Activated T-cell treated with anti-CD3 and anti-CD28 coated beads, Interleukin-2, amount 50 U/mL, for 1 hour (primary cell): ENCODE measurements around the gene DCLK2.
"Not testable (repeated sequence)": the region's sequence is repeated elsewhere in the genome, so short reads cannot be mapped to it uniquely, and the experiment has no call there.

Source experiments
- DNase-seq: peaks from one replicate; pipeline ENCODE4 v3.0.0-alpha.2; 2020

DCLK2 gene

GRCh38 chr4:150158041-150158440, 79.8 kb downstream of the DCLK2 start:
- no peak for DNase-seq

GRCh38 chr4:150160473-150160872, 82.2 kb downstream of the DCLK2 start:
- no peak for DNase-seq

- no peak for DNase-seq
Observed at GRCh38 chr4:150161109-150161508, 82.9 kb downstream of the DCLK2 start.

GRCh38 chr4:150162020-150162419, 83.8 kb downstream of the DCLK2 start:
- DNase-seq, result not testable (repeated sequence)

- DNase-seq, result no peak
Observed at GRCh38 chr4:150164055-150164454, 85.8 kb downstream of the DCLK2 start.

- DNase-seq, result no peak
Observed at GRCh38 chr4:150164956-150165629, 86.8 kb downstream of the DCLK2 start.

GRCh38 chr4:150167054-150167453, 88.8 kb downstream of the DCLK2 start:
- DNase-seq, result no peak

- DNase-seq, result no peak
Observed at GRCh38 chr4:150173432-150173861, 95.2 kb downstream of the DCLK2 start.

GRCh38 chr4:150173982-150174398, 95.7 kb downstream of the DCLK2 start:
- DNase-seq, result no peak

- no peak for DNase-seq
Observed at GRCh38 chr4:150176547-150176946, 98.3 kb downstream of the DCLK2 start.

- DNase-seq, result no peak
Observed at GRCh38 chr4:150178161-150178560, 99.9 kb downstream of the DCLK2 start.

- no peak for DNase-seq
Observed at GRCh38 chr4:150181536-150181935, 103.3 kb downstream of the DCLK2 start.

GRCh38 chr4:150182794-150183193, 104.5 kb downstream of the DCLK2 start:
- DNase-seq, result no peak

GRCh38 chr4:150185033-150185432, 106.8 kb downstream of the DCLK2 start:
- not testable (repeated sequence) for DNase-seq

- no peak for DNase-seq
Observed at GRCh38 chr4:150192986-150193385, 114.7 kb downstream of the DCLK2 start.

GRCh38 chr4:150197256-150197655, 119.0 kb downstream of the DCLK2 start:
- not testable (repeated sequence) for DNase-seq

GRCh38 chr4:150199056-150199455, 120.8 kb downstream of the DCLK2 start:
- no peak for DNase-seq

- DNase-seq, result no peak
Observed at GRCh38 chr4:150205016-150205415, 126.8 kb downstream of the DCLK2 start.

- no peak for DNase-seq
Observed at GRCh38 chr4:150206265-150206664, 128.0 kb downstream of the DCLK2 start.

- DNase-seq, result no peak
Observed at GRCh38 chr4:150206954-150207353, 128.7 kb downstream of the DCLK2 start.

GRCh38 chr4:150207871-150208270, 129.6 kb downstream of the DCLK2 start:
- DNase-seq, result no peak

- no peak for DNase-seq
Observed at GRCh38 chr4:150209140-150209829, 131.0 kb downstream of the DCLK2 start.

GRCh38 chr4:150211016-150211415, 132.8 kb downstream of the DCLK2 start:
- DNase-seq, result no peak

GRCh38 chr4:150211799-150212445, 133.7 kb downstream of the DCLK2 start:
- no peak for DNase-seq
